Endothelial cell (in vitro differentiated cells): ENCODE data around the gene ANKRD16. TPM values are rescaled to one million over a fixed set of nuclear protein-coding genes. Genes with fewer than 3 reads are reported as not detected.

ENCODE experiments used
- DNase-seq: peaks from one replicate; pipeline ENCODE4 v3.0.0; 2021; ENCODE audit warnings: low spot score
- H3K27ac Mint-ChIP-seq: one replicate; pipeline ENCODE4 v1.8.0; 2021; ENCODE audit warnings: mixed read lengths, inconsistent platforms; ENCODE audit not compliant: unreplicated experiment
- H3K27me3 Mint-ChIP-seq: one replicate; pipeline ENCODE4 v1.8.0; 2021; ENCODE audit warnings: mild to moderate bottlenecking, moderate library complexity, mixed read lengths, inconsistent platforms; ENCODE audit not compliant: unreplicated experiment
- H3K36me3 Mint-ChIP-seq: one replicate; pipeline ENCODE4 v1.8.0; 2021; ENCODE audit warnings: mild to moderate bottlenecking, low read depth, mixed read lengths, inconsistent platforms; ENCODE audit not compliant: unreplicated experiment
- H3K4me1 Mint-ChIP-seq: one replicate; pipeline ENCODE4 v1.8.0; 2021; ENCODE audit warnings: mild to moderate bottlenecking, mixed read lengths, inconsistent platforms; ENCODE audit not compliant: unreplicated experiment
- H3K4me3 Mint-ChIP-seq: one replicate; pipeline ENCODE4 v1.8.0; 2021; ENCODE audit warnings: mild to moderate bottlenecking, mixed read lengths, inconsistent platforms; ENCODE audit not compliant: unreplicated experiment
- H3K9me3 Mint-ChIP-seq: one replicate; pipeline ENCODE4 v1.8.0; 2021; ENCODE audit warnings: mixed read lengths, inconsistent platforms; ENCODE audit not compliant: unreplicated experiment
- total RNA-seq: library from RNA; stranded (reverse); fragmentation: NEBNext Ultra II Directional; extraction: Animal tissue kit (Norgen Biotek cat#: 25700); gene quantifications from one replicate; pipeline ENCODE4 v1.2.1, GENCODE V29; 2021; ENCODE audit not compliant: unreplicated experiment
- TF ChIP-seq, protein P1 (sequence below): fragments of 200-600 bp; sonication (generic); IDR thresholded peaks from one replicate; pipeline ENCODE4 v1.5.0; 2021; ENCODE audit warnings: antibody characterized with exemption; ENCODE audit not compliant: unreplicated experiment

ANKRD16 gene
- total RNA-seq, 1 donor from 2014 or later, result 6.6 TPM

DNA sequence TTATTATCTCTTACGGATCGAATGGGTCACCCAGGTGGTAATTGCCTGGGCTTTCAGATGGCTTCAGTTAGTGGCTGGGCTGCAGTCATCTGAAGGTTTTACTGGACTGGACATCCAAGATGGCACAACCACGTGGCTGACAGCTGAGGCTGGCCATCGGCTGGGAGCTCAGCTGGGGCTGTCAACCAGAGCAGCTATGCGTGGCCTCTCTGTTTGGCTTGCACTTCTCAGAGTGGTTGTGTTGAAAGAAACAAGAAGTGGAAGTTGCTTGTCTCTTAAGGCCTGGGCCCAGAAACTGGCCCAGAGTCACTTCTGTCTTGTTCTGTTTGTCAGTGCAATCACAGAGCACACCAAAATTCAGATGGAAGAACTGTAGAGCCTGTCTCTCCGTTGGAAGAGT lies 70.8 kb downstream of the ANKRD16 start:
- no peak overlapping the region for H3K27ac Mint-ChIP-seq
- H3K36me3 Mint-ChIP-seq, result no peaks in the 10 kb centered on the region
- peaks cover 4% of the 10 kb centered on the region for H3K27me3 Mint-ChIP-seq
- H3K4me3 Mint-ChIP-seq, result no peak overlapping the region
- H3K9me3 Mint-ChIP-seq, result no peaks in the 10 kb centered on the region
- H3K4me1 Mint-ChIP-seq, result peaks cover 8% of the 10 kb centered on the region
- DNase-seq, result no peak
- TF ChIP-seq, protein P1, sequence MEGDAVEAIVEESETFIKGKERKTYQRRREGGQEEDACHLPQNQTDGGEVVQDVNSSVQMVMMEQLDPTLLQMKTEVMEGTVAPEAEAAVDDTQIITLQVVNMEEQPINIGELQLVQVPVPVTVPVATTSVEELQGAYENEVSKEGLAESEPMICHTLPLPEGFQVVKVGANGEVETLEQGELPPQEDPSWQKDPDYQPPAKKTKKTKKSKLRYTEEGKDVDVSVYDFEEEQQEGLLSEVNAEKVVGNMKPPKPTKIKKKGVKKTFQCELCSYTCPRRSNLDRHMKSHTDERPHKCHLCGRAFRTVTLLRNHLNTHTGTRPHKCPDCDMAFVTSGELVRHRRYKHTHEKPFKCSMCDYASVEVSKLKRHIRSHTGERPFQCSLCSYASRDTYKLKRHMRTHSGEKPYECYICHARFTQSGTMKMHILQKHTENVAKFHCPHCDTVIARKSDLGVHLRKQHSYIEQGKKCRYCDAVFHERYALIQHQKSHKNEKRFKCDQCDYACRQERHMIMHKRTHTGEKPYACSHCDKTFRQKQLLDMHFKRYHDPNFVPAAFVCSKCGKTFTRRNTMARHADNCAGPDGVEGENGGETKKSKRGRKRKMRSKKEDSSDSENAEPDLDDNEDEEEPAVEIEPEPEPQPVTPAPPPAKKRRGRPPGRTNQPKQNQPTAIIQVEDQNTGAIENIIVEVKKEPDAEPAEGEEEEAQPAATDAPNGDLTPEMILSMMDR, result no peak

GRCh38 chr10:5818048-5818331 lies 71.7 kb downstream of the ANKRD16 start:
- Mint-ChIP-seq H3K27me3 (peaks cover 4% of the 10 kb centered on the region), H3K9me3 (no peaks in the 10 kb centered on the region), H3K27ac (no peak overlapping the region), H3K4me1 (peaks cover 8% of the 10 kb centered on the region), H3K36me3 (no peaks in the 10 kb centered on the region), H3K4me3 (no peak overlapping the region)
- TF ChIP-seq, protein P1, result no peak
- no peak for DNase-seq

DNA sequence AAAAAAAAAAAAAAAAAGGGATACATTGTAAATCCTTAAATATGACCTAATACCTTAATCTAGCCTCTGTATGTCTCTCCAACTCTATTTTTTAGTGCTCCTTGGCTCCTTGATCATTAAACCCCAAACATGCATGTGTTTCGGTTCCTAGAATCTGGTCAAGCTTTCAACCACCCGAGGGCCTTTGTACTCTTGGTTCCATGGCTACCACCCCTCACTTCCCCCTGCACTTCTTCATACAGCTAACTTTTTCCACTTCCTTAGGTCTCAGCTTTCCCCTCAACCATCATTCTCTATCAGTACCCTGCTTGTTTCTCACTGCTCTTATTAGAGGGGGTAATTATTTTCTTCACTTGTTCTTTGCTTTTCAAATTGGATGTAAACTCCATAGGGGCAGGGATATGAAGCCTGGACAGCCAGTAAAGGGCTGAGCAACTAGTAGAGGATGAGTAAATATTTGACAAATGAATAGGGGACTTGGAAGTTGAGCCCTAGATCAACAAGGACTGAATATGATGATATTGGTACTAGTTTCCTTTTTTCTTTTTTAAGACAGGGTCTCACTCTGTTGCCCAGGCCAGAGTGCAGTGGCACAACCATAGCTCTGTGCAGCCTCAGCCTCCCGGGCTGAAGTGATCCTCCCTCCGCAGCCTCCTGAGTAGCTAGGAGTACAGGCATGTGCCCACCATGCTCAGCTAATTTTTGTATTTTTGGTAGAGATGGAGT lies 72.2 kb downstream of the ANKRD16 start:
- H3K27me3 Mint-ChIP-seq, result peaks cover 4% of the 10 kb centered on the region
- TF ChIP-seq, protein P1, result no peak
- H3K27ac Mint-ChIP-seq, result no peak overlapping the region
- H3K36me3 Mint-ChIP-seq, result no peaks in the 10 kb centered on the region
- peaks cover 8% of the 10 kb centered on the region for H3K4me1 Mint-ChIP-seq
- no peak for DNase-seq
- H3K4me3 Mint-ChIP-seq, result no peak overlapping the region
- no peaks in the 10 kb centered on the region for H3K9me3 Mint-ChIP-seq

- Mint-ChIP-seq H3K4me3 (no peak overlapping the region), H3K4me1 (peaks cover 18% of the 10 kb centered on the region), H3K27ac (no peak overlapping the region), H3K9me3 (no peaks in the 10 kb centered on the region), H3K36me3 (peaks cover 4% of the 10 kb centered on the region), H3K27me3 (peaks cover 7% of the 10 kb centered on the region)
- TF ChIP-seq, protein P1, result no peak
- no peak for DNase-seq
Measured at GRCh38 chr10:5816170-5816569, 73.5 kb downstream of the ANKRD16 start.
